Measurements from ENCODE around the gene ISLR.
"Not testable (repeated sequence)": the region's sequence is repeated elsewhere in the genome, so short reads cannot be mapped to it uniquely, and the experiment has no call there.

ISLR gene

DNA sequence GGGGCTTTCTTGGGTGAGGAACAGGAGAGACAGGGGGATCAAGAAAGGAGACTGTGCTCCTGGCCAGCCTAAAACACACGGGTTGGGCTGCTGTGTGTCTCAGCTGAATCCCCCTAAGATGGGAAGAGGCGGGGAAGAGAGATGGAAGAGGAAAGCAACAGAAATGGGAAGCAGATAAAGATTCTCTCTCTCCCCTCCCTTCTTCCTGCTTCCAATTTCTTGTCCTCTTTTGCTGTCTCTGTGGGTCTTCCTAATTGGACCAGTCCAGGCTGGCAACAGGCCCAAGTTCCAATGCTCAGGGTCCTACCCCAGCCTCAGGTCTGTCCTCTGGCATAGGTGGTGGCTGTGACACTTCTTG lies 36.0 kb upstream of the ISLR start:
- no peak for DNase-seq (ENCODE audit: low spot score)

DNA sequence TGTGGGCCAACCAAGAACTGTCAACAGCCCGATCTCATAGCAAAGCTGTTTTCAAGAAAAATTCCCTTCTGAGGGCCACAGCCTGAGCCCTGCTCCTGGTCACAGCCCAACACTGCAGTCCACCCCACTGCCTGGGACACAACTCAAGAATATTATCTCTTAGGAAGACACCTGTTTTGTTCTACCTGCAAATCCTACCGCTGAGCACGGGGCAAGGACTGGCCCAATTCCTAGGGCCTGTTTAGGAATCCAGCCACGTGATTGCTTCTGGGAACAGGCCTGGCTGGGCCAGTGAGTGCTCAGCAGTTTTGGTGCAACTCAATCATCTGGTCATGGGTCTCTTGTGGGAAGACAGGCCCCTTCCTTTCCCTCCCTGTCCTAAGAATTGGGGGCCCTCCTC lies 34.9 kb upstream of the ISLR start:
- no peak for DNase-seq (ENCODE audit: low spot score)

DNA sequence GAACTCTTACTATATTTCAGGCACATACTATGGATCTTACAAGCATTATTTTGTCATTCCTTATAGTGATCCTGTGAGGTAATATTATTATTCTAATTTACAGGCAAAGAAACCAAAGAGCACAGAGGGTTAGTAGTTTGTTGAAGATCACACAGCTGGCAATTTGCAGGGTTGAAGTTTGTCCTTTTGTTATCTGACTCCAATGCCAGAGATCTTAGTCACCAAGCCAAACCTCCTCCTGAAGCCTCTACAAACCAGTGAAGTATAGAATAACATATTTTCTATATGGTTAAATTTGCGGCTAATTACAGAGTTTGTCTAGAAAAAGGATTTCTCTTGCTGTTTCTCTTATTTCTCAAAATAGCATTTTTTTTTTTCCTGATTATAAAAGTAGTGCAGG lies 31.9 kb upstream of the ISLR start:
- DNase-seq (ENCODE audit: low spot score): no peak

DNA sequence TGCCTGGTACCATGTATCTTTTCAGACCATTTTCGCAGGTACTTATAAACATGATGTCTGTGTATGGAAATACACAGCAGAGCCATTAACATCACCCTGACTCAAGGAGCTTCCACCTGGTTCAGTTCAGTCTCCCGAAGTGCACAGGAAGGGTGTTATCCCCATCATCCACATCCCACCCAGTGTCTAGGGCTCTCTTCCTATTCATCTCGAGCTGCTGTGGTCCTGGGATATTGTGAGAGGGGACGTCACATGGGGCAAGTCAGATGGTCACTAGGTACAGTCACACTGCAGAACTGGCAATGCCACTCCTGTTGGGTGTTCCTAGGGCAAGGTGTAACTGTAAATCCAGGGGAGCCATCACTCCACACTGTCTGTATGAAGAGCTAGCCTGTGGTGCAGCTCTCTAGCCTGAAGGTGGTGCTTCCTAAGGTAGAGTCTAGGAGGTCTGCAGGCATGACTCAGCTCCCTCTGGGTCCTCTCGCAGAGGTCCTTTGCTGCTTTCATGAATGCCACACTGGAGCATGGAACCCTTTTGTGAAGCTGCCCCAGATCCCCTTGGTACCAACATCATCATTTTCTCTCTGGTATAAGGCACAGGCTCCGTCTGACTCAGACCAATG lies 29.2 kb upstream of the ISLR start:
- DNase-seq (ENCODE audit: low spot score): no peak

DNA sequence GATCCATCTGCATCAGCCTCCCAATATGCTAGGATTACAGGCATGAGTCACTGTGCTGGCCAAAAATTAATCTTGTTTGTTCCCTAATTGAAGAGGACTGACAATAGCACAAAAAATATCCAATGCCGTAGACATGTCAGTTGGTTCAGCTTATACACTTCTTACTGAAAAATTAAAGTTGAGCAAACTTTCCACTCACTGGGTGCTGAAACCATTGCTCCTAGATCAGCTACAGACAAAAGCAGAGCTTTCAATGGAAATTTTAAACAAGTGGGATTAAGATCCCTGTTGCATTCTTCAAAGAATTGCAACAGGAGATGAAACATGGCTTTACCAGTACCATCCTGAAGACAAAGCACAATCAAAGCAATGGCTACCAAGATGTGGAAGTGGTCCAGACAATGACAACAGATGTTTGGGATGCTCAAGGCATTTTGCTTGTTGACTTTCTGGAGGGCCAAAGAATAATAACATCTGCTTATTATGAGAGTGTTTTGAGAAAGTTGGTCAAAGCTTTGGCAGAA lies 27.2 kb upstream of the ISLR start:
- DNase-seq (ENCODE audit: low spot score): no peak

DNA sequence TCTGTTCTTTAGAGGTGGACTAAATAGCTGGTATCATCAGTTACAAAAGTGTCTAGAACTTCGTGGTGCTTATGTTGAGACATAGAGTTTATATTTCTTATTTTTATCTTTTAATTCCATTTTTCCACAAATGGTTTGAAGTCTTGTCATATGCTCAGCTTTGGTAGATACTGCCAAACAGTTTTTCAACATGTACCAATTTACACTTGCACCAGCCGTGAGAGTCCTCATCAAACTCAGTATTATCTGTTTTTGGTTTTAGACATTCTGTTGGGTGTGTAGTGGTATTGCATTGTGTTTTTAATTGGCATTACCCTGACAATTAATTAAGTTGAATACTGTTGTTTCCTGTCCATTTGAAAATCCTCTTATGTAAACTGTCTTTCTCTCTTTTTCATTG lies 26.5 kb upstream of the ISLR start:
- DNase-seq (ENCODE audit: low spot score): no peak

DNA sequence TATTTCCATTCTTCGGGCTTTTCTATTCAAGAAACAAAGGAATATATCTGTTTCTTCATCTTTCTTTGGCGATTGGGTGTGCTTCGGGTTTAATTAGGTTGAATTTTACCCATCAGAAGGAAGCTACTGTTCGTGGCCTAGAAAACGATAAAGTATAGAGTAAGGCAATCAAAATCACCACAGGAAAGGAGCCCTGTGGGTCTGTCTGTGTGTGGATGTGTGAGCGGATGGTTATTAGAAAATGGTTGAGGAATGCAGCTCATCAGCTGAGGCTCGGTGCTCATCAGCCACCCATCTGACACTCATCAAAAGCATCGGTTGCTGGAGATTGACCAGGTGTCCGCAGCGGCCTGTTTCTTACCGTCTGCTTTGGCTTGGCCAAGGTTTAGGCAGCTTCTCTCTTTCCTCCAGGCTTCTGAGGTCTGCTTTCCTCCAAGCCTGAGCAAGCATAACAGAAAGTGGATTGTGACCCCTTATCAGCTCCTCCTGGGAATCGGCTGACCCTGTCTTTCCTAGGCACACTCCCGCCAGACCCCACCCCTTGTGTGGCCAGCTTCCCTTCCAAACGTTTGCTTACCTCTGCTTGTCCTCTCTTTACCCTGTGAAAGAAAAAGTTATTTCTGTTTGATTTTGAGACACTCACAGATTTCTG lies 17.6 kb upstream of the ISLR start:
- DNase-seq (ENCODE audit: low spot score): no peak

DNA sequence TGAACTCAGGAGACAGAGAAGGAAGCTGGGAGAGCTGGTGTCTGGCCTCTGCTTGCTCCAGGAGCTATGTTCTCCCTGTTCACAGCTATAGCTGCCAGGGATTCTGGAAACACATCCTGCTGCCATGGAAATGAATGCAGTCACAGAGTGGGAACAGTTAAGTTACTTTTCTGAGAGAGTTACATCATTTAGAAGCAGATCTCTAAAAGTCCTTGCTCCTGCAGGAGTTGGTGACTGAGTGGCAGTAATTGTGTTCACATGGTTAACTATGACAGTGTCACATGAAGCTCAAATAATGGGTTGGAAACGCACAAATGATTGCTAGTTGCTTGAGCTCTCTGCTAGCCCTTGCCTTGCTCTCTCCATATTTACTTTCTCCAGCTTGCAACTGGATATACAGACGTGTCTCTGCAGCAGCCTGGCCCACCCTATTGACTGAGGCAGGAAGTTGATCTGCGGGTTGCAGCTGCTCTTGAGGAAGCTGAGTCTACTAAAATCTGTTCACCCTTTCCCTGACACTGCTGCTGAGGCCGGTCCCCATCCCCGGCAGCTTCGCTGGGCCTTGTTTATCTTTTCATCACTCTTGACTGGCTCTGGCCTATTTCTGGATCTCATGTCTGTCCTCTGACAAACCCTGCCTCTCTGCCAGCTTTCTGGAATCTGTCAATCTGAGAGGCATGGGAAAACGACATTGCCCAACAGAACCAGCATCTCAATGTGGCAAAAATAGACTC lies 16.7 kb upstream of the ISLR start:
- peak; percentile 77 for DNase-seq (ENCODE audit: low spot score)

DNA sequence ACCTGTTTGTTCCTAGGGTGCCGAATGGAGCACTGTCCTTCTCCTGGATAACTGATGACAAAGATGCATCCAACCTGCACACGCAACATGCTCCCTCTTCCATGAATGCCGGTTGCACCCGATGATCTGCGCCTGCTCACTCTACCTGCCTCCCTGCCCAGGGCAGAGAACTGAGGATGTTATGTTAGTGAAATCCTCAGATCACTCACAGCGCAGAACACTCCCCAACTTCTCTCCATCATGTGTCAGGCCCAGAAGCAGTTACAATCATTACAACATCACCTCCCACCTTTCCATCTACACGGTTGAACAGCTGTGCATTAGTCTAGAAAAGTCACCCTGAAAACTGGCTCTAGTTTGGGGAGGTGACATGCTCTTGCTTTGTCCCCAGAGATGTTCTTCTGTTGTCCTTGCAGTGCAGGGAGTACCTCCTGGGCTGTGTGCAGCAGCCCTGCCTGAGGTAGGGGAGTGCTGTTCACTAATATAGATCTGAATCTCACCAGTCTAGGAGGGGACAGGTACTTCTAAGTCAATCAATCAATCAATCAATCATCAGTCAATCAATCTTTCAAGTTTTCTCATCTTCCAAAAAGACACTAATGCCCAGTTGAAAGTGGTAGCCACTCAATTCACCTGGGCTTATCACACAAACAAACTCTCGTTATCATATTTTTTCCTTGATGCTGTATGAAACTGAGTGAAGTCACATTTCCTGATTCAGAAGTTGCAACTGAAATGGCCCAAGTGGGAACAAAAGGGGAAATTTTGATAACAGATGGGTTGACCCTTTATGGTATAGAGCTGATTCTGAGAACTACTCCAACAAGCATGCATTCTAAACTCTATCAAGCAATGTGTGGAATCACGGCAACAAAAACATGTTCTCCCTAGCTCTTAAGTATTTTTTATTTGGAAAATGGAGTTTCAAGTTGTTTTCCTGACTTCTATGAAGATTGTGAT lies 15.4 kb upstream of the ISLR start:
- DNase-seq (ENCODE audit: low spot score): peak; percentile 78

DNA sequence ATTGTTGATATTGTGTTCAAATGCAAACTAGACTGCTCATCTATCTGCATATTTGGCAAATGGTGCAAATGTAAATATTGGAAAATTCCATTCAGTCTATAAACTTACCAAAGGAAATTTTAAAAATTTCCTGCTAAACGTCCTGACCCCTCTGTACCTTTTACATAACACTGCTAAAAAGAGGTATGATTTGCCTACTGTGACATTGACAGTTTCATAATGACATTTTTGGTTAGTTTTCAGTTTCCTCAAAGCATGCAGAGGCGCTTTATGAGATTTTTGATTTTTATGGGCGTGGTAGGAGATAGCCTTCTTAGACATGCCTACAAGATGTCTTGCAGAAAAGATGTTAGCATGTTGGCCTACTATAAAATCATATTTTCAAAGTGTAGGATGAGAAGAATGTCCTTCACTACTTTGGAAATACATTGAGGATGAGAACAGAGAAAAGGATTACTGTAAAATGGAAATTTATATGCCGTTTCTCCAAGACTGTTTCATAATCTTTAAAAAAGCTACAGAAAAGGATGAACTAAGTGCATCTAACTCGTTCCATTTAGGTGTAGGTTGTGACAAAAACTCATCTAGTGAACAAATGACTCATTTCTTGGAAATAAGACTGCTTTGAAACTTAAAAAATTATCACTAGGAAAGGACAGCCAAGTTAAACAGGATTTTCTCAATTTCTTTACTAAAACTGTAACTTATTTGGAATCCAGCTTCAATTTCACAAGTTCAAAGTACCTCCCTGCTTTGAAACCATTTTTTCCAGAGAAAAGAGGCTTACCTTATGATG lies 14.5 kb upstream of the ISLR start:
- DNase-seq (ENCODE audit: low spot score): peak; percentile 59

DNA sequence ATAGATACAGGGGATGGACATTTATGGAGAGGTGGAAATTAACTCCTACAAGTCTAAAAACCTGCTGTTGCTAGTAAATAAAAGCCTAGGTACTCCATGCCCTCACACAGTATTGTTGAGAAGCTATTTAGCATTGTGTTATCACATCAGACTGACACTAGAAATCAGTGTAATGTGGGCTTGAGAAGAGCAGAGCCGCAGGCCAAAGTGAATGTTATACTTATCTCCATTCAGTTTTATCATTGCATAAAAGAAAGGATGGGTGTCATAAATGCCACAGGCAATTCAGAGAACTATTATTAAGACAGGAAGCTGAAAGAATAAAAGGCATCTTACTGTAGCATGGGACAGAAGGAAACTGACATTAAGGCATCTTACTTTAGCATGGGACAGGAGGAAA lies 13.7 kb upstream of the ISLR start:
- no peak for DNase-seq (ENCODE audit: low spot score)

DNA sequence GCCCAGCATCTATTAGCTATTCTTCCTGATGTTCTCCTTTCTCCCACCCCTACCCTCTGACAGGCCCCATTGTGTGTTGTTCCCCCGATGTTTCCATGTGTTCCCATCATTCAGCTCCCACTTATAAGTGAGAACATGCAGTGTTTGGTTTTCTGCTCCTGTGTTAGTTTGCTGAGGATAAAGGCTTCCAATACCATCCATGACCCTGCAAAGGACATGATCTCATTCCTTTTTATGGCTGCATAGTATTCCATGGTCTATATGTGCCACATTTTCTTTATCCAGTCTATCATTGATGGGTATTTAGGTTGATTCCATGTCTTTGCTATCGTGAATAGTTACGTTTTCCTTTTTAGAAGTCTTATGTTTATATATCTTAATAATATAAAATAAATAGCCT lies 13.1 kb upstream of the ISLR start:
- not testable (repeated sequence) for DNase-seq (ENCODE audit: low spot score)

DNA sequence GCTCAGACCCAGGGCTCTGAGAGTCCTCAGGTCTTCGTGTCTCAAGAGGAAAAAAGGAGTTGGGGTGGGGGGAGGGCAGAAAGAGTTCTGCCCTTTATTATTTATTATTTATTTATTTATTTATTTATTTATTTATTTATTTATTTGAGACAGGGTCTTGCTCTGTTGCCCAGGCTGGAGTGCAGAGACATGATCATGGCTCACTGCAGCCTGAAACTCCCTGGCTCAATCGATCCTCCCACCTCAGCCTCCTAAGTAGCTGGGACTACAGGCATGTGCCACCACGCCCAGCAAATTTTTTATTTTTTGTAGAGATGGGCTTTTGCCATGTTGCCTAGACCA lies 11.3 kb upstream of the ISLR start:
- DNase-seq (ENCODE audit: low spot score): not testable (repeated sequence)

DNA sequence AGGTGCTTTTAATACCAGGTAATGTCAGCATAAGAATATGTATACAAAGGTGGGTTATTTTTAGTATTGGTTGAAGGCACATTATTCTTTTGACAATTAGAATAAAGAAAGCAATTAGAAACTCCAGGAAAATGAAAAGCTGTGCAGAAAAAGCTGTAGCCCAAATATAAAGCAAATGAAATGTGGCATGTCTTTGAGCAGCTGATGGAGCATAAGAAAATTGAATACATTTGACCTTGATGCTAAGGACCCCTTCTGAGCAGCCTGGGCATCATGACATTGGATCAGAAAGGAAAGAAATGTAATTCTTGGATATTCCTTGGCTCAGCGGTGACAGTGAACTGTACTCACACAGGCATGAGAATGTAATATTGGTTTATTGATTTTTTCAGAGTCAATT lies 8.0 kb upstream of the ISLR start:
- DNase-seq (ENCODE audit: low spot score): no peak

DNA sequence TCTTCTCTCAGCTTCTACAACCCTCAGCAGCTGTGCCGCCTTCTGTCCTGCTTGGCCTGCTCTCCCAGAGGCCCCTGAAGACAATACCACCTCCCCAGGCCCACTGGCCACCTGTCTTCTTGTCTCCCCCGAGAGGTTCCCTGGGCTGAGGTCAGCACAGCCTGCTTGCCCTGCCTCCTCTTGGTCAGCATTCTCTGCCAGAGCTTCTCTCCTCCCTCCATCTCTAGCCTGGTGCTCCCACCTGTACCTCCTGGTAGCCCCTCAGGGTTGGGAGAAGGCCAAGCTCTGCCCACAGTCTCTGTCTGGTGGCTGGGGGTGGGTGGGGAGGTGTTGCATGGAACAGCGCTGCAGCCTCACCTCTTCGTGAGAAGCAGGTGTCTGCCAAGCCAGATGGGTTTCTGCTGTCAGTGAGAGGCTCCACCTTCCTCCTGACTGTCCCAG lies 5.6 kb upstream of the ISLR start:
- no peak for DNase-seq (ENCODE audit: low spot score)

DNA sequence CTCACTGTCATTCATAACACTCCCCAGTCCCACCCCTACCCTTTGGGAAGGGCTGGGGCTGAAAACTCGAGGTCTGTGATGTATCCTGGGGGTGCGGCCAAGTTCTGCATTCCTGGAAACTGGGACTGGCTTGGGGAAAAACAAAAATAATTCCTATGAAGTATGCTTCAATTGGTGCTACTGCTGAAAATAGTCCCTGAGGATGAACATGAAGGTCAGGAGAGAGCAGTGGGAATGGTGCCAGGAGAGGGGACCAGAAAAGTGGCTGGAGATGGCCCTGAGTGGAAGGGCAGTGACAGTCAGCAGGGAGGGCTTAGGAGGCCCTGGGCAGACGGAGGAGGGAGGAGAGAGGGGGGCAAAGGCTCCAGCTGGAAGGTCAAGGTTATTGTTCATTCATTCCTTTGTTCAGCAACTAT lies 4.8 kb upstream of the ISLR start:
- no peak for DNase-seq (ENCODE audit: low spot score)

DNA sequence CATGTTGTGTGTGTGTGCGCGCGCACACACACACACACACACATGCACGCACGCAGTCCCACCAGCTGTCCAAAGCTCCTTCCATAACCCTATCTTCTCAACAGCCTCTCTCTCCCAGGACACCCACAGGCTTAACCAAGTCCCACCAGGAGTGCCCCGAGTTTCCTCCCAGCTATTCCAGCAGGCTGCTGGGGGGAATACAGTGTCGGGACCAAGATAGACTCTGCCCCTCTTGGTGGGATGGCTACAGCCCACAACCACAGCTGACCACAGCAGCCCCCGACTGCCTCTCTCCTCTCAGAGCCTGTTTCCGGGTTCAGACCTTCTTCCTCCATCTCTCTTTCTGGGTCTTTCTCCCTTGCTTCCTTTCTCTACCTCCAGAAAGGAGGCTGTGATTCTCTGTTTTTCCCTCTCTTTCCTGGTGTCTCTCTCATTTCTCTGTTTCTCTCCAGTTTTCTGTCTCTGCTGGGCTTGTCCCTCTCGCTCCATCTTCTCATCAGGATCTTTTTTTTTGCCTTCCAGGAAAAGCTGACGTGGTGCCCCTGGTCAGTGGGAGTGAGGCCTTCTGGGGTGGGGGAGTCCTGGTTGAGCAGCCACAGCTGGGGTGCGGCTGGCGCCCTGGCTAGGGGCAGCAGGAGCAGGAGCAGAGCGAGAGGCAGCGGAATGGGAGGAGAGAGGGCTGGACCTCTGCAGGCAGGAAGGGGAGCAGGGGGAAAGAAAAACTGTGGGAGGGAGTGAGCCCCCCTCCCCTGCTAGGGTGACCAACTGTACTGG lies 3.3 kb upstream of the ISLR start:
- no peak for DNase-seq (ENCODE audit: low spot score)

DNA sequence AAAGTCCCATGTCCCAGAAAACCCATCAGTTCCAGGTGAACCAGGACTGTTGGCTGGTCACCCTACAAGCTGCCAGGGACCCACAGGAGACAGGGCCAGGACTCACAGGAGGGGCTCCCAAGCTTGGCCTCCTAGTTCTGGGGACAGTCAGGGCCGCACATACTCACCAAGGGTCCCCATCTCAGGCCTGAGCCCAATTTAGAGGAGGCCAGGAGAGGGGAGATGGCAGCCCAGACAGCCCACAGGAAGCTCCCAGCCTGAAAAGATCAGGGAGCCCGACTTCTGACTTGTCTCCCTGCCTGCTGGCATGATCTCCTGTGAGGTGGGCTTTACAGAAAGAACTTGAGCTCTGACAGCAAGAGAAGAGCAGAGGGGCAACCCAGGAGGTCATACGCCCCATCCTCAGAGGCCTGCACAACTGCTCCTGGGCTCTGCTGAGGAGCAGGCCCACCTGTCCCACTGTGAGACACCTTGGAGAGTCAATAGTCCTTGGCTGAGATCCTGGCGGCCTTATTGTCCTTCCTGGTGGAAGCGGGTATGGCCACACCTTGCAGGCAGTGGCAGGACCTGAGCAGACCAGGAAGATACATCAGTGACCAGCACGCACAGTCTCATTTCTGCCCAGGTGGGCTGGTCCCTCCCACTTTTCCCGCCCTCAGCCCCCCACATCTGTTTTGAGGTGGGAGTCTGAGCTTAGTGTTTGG lies 2.5 kb upstream of the ISLR start:
- no peak for DNase-seq (ENCODE audit: low spot score)

DNA sequence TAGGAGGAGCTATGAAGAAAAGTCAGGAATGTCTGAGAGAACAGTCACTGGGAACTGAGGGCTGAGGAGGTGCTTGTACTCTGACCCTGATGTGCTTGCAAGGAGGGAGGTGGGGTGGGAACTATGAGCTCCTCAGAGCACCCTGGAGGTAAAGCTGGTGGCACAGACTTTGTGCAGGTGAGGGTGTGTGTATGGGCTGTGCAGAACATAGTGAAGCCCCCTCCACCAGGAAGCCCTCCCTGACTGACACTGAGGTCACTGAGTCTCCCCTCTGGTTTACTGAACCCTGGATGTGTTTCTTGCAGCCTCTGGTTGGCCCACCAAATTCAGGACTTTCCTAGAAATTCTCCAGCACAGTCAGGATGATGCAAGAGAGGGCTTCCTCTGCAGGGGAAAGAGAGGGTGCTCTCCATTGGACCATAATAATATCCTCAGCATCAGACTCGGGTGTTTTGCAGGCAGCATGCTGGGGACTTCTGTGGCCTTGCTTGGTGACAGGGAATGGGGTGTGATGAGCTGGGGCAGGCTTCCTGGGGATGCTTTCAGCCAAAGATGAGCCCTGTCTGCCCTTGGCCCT lies 1.5 kb upstream of the ISLR start:
- DNase-seq (ENCODE audit: low spot score): no peak
